Measurements from ENCODE around the gene NAB2.
"Not testable (repeated sequence)": the region's sequence is repeated elsewhere in the genome, so short reads cannot be mapped to it uniquely, and the experiment has no call there.

NAB2 gene

GRCh38 chr12:57066245-57066644 is 22.7 kb upstream of the NAB2 start:
- no peak for DNase-seq (ENCODE audit: low read depth)

GRCh38 chr12:57069523-57069922 is 19.4 kb upstream of the NAB2 start:
- DNase-seq (ENCODE audit: low read depth), result peak; percentile 84

GRCh38 chr12:57072661-57073060 is 16.3 kb upstream of the NAB2 start:
- peak; percentile 60 for DNase-seq (ENCODE audit: low read depth)

GRCh38 chr12:57073566-57074450 is 15.1 kb upstream of the NAB2 start:
- DNase-seq (ENCODE audit: low read depth), result not testable (repeated sequence)

- peak; percentile 100 for DNase-seq (ENCODE audit: low read depth)
Measured at GRCh38 chr12:57078519-57079404, 10.2 kb upstream of the NAB2 start, which contains the start of gene NEMP1. NEMP1 (minus strand) TSS chr12:57078791; CDS start chr12:57078745, 46 bp downstream.

GRCh38 chr12:57079821-57080220 is 9.1 kb upstream of the NAB2 start:
- no peak for DNase-seq (ENCODE audit: low read depth)

GRCh38 chr12:57080855-57081254 is 8.1 kb upstream of the NAB2 start:
- DNase-seq (ENCODE audit: low read depth), result no peak

- peak; percentile 58 for DNase-seq (ENCODE audit: low read depth)
Measured at GRCh38 chr12:57085999-57086492, 2.9 kb upstream of the NAB2 start.

GRCh38 chr12:57086493-57087009 is 2.4 kb upstream of the NAB2 start:
- peak; percentile 81 for DNase-seq (ENCODE audit: low read depth)

GRCh38 chr12:57087010-57087690 is 1.8 kb upstream of the NAB2 start:
- peak; percentile 90 for DNase-seq (ENCODE audit: low read depth)

- DNase-seq (ENCODE audit: low read depth), result peak; percentile 98
Measured at GRCh38 chr12:57087691-57088353, 1.1 kb upstream of the NAB2 start.

- DNase-seq (ENCODE audit: low read depth), result peak; percentile 82
Measured at GRCh38 chr12:57089271-57090245, 644 bp downstream of the NAB2 start.

GRCh38 chr12:57090490-57090889 is 1.6 kb downstream of the NAB2 start:
- DNase-seq (ENCODE audit: low read depth), result no peak

- DNase-seq (ENCODE audit: low read depth), result peak; percentile 45
Measured at GRCh38 chr12:57090924-57091637, 2.2 kb downstream of the NAB2 start.

GRCh38 chr12:57091638-57092528 is 3.0 kb downstream of the NAB2 start:
- no peak for DNase-seq (ENCODE audit: low read depth)

- no peak for DNase-seq (ENCODE audit: low read depth)
Measured at GRCh38 chr12:57092529-57092862, 3.6 kb downstream of the NAB2 start.

- no peak for DNase-seq (ENCODE audit: low read depth)
Measured at GRCh38 chr12:57092876-57093414, 4.0 kb downstream of the NAB2 start.
